Measurements from ENCODE around the gene MFSD2A. TPM values are rescaled to one million over a fixed set of nuclear protein-coding genes. Genes with fewer than 3 reads are reported as not detected.
A peak's percentile ranks its signal among the peaks of the same experiment; 100 is the strongest.
"Not testable (repeated sequence)": the region's sequence is repeated elsewhere in the genome, so short reads cannot be mapped to it uniquely, and the experiment has no call there.

MFSD2A gene
- 1 to 10 TPM in 1 of 3 donors, under 1 TPM in 2; 0.29 to 4.2 (median 0.38) TPM for polyA plus RNA-seq

DNA sequence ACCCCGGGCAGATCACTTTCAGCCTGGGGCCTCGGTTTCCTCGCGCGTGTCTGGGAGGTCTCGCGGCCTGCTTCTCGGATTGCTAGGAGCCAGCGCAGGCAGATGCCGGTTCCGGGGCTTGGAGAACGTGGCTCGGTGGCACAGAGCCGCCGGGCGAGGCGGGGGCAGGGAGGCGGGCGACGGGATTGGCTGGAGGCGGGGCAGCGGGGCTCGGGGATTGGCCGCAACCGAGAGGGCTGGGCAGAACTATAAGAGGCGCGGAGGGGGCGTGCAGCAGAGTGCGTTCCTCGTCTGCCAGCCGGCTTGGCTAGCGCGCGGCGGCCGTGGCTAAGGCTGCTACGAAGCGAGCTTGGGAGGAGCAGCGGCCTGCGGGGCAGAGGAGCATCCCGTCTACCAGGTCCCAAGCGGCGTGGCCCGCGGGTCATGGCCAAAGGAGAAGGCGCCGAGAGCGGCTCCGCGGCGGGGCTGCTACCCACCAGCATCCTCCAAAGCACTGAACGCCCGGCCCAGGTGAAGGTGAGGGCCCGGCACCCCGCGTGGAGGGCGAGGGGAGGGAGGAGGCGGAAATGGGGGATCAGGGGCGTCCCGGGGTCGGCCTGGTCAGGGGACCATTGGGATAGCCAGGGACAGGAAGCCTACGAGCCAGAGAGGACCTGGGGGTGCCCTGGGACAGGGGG, at the start of gene MFSD2A:
Gene MFSD2A, plus strand, starts transcription at position 276 of the 677 bp plus-strand sequence. Its CDS starts 148 bp downstream, at position 424.
- peak within 1 kb of the TSS in 5 of 6 donors; percentile 21 to 78 (median 63) for H3K27ac Mint-ChIP-seq
- peak within 1 kb of the TSS; percentile 83 to 97 (median 93) for H3K4me3 Mint-ChIP-seq
- no peaks in the 10 kb centered on the region for H3K36me3 Mint-ChIP-seq
- H3K9me3 Mint-ChIP-seq = no peaks in the 10 kb centered on the region
- DNase-seq = peak; percentile 80 to 84 (median 80)
- peaks cover 0 to 5% (median 3%) of the 10 kb centered on the region in 3 donors for H3K27me3 Mint-ChIP-seq (ENCODE audit: low read depth in 3 of 3)
- peaks cover 16 to 19% of the 10 kb centered on the region in 2 donors for H3K4me1 Mint-ChIP-seq

- peaks cover 0 to 18% (median 5%) of the 10 kb centered on the region in 6 donors for H3K9me3 Mint-ChIP-seq
- H3K27ac Mint-ChIP-seq = no peak overlapping the region
- DNase-seq = no peak
- H3K36me3 Mint-ChIP-seq = peaks cover 0 to 5% (median 3%) of the 10 kb centered on the region in 3 donors
- H3K27me3 Mint-ChIP-seq (ENCODE audit: low read depth in 3 of 3) = peaks cover 14 to 19% (median 18%) of the 10 kb centered on the region in 3 donors
- peaks cover 0 to 7% of the 10 kb centered on the region in 2 donors for H3K4me1 Mint-ChIP-seq
- H3K4me3 Mint-ChIP-seq = no peak overlapping the region
Measured at GRCh38 chr1:39905172-39905571, 49.8 kb upstream of the MFSD2A start.

GRCh38 chr1:39907528-39908453, 47.2 kb upstream of the MFSD2A start:
- DNase-seq = no peak
- H3K4me1 Mint-ChIP-seq = peaks cover 0 to 1% of the 10 kb centered on the region in 2 donors
- peaks cover 0 to 9% (median 3%) of the 10 kb centered on the region in 3 donors for H3K36me3 Mint-ChIP-seq
- peaks cover 0 to 18% (median 5%) of the 10 kb centered on the region in 6 donors for H3K9me3 Mint-ChIP-seq
- peaks cover 9 to 18% (median 11%) of the 10 kb centered on the region in 3 donors for H3K27me3 Mint-ChIP-seq (ENCODE audit: low read depth in 3 of 3)
- no peak overlapping the region for H3K4me3 Mint-ChIP-seq
- peak overlapping the region in 1 of 6 donors; percentile 9 for H3K27ac Mint-ChIP-seq

- Mint-ChIP-seq H3K4me1 (no peaks in the 10 kb centered on the region), H3K36me3 (peaks cover 0 to 9% (median 3%) of the 10 kb centered on the region in 3 donors), H3K27me3 (ENCODE audit: low read depth in 3 of 3) (peaks cover 3 to 12% (median 7%) of the 10 kb centered on the region in 3 donors), H3K9me3 (peaks cover 0 to 18% (median 5%) of the 10 kb centered on the region in 6 donors), H3K4me3 (no peak overlapping the region), H3K27ac (no peak overlapping the region)
- DNase-seq = no peak
Measured at GRCh38 chr1:39908534-39908933, 46.4 kb upstream of the MFSD2A start.

GRCh38 chr1:39910263-39910662, 44.7 kb upstream of the MFSD2A start:
- no peak overlapping the region for H3K27ac Mint-ChIP-seq
- H3K4me3 Mint-ChIP-seq = no peak overlapping the region
- DNase-seq = no peak
- H3K4me1 Mint-ChIP-seq = no peaks in the 10 kb centered on the region
- H3K27me3 Mint-ChIP-seq (ENCODE audit: low read depth in 3 of 3) = peaks cover 1 to 10% (median 4%) of the 10 kb centered on the region in 3 donors
- H3K36me3 Mint-ChIP-seq = peaks cover 0 to 9% (median 3%) of the 10 kb centered on the region in 3 donors
- peaks cover 0 to 18% (median 5%) of the 10 kb centered on the region in 6 donors for H3K9me3 Mint-ChIP-seq

GRCh38 chr1:39913136-39913535, 41.8 kb upstream of the MFSD2A start:
- H3K27me3 Mint-ChIP-seq (ENCODE audit: low read depth in 3 of 3); H3K36me3 Mint-ChIP-seq; H3K4me1 Mint-ChIP-seq; DNase-seq; H3K27ac Mint-ChIP-seq; H3K4me3 Mint-ChIP-seq: not testable (repeated sequence)
- peaks cover 0 to 16% (median 5%) of the 10 kb centered on the region in 6 donors for H3K9me3 Mint-ChIP-seq

DNA sequence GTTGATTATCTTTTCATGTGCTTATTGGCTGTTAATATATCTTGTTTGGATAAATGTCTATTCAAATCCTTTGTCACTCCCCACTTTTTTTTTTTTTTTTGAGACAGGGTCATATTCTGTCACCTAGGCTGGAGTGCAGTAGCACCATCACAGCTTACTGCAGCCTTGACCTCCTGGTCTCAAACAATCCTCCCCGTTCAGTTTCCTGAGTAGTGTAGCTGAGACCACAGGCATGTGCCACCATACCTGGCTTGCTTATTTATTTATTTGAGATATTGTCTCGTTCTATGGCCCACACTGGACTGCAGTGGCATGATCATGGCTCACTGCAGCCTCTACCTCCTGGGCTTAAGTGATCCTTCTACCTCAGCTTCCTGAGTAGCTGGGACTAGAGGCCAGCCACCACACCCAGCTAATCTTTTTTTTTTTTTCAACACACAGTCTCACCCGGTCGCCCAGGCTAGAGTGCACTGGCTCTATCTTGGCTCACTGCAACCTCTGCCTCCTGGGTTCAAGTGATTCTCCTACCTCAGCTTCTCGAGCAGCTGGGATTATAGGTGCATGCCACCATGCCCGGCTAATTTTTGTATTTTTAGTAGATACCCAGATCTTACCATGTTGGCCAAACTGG, 39.3 kb upstream of the MFSD2A start:
- Mint-ChIP-seq H3K4me3 (no peak overlapping the region), H3K36me3 (peaks cover 0 to 4% (median 0%) of the 10 kb centered on the region in 3 donors), H3K27ac (no peak overlapping the region), H3K4me1 (no peaks in the 10 kb centered on the region), H3K27me3 (ENCODE audit: low read depth in 3 of 3) (peaks cover 0 to 5% (median 0%) of the 10 kb centered on the region in 3 donors), H3K9me3 (no peaks in the 10 kb centered on the region)
- no peak for DNase-seq

- Mint-ChIP-seq H3K36me3 (no peaks in the 10 kb centered on the region), H3K4me1 (no peaks in the 10 kb centered on the region), H3K9me3 (no peaks in the 10 kb centered on the region), H3K4me3 (no peak overlapping the region), H3K27ac (no peak overlapping the region), H3K27me3 (ENCODE audit: low read depth in 3 of 3) (peaks cover 0 to 11% (median 2%) of the 10 kb centered on the region in 3 donors)
- no peak for DNase-seq
Measured at GRCh38 chr1:39917825-39918224, 37.1 kb upstream of the MFSD2A start.

- H3K27ac Mint-ChIP-seq = no peak overlapping the region
- peaks cover 0 to 4% (median 0%) of the 10 kb centered on the region in 3 donors for H3K36me3 Mint-ChIP-seq
- no peak overlapping the region for H3K4me3 Mint-ChIP-seq
Measured at GRCh38 chr1:39919545-39919944, 35.4 kb upstream of the MFSD2A start.

DNA sequence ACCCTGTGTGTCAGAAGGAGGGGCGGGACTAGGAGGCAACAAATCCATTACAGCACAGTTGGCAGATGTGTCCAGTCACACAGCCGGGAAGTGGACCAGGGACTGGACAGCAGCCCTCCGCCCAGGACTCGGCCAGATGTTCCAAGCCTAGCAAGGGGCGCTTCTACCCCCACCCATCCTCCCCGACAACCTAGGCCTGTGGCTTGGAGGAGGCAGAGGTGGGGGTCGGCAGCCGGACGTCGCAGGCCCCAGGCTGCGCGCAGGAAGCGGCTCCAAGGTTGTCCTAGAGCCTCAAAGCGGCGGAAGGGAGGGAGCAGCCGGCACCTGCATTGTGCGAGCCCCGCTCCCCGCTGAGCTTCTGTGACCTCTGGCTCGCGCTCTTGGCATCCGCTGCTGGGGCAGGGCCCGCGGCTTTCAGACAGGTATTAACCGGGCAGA, 32.7 kb upstream of the MFSD2A start:
- DNase-seq = no peak
- Mint-ChIP-seq H3K4me3 (no peak overlapping the region), H3K4me1 (no peaks in the 10 kb centered on the region), H3K36me3 (peaks cover 0 to 4% (median 0%) of the 10 kb centered on the region in 3 donors), H3K9me3 (no peaks in the 10 kb centered on the region), H3K27ac (no peak overlapping the region), H3K27me3 (ENCODE audit: low read depth in 3 of 3) (peaks cover 3 to 11% (median 4%) of the 10 kb centered on the region in 3 donors)

More at GRCh38 chr1:39919545-39919944, 35.4 kb upstream of the MFSD2A start:
- H3K4me1 Mint-ChIP-seq = no peaks in the 10 kb centered on the region
- H3K9me3 Mint-ChIP-seq = no peaks in the 10 kb centered on the region
- H3K27me3 Mint-ChIP-seq (ENCODE audit: low read depth in 3 of 3) = peaks cover 3 to 11% (median 4%) of the 10 kb centered on the region in 3 donors
- DNase-seq = peak; percentile 21 to 45 (median 33)

GRCh38 chr1:39925721-39926342, 29.1 kb upstream of the MFSD2A start:
- no peak for DNase-seq
- H3K4me1 Mint-ChIP-seq = no peaks in the 10 kb centered on the region
- no peak overlapping the region for H3K4me3 Mint-ChIP-seq
- H3K36me3 Mint-ChIP-seq = peaks cover 0 to 4% (median 0%) of the 10 kb centered on the region in 3 donors
- peak overlapping the region in 1 of 6 donors; percentile 14 for H3K27ac Mint-ChIP-seq
- H3K9me3 Mint-ChIP-seq = no peaks in the 10 kb centered on the region
- peaks cover 3 to 7% (median 4%) of the 10 kb centered on the region in 3 donors for H3K27me3 Mint-ChIP-seq (ENCODE audit: low read depth in 3 of 3)

GRCh38 chr1:39926343-39926793, 28.6 kb upstream of the MFSD2A start:
- Mint-ChIP-seq H3K9me3 (no peaks in the 10 kb centered on the region), H3K27ac (peak overlapping the region in 1 of 6 donors; percentile 14), H3K36me3 (peaks cover 0 to 4% (median 0%) of the 10 kb centered on the region in 3 donors), H3K4me1 (no peaks in the 10 kb centered on the region), H3K27me3 (ENCODE audit: low read depth in 3 of 3) (peaks cover 3 to 7% (median 4%) of the 10 kb centered on the region in 3 donors), H3K4me3 (no peak overlapping the region)
- DNase-seq = no peak

GRCh38 chr1:39926820-39927219, 28.1 kb upstream of the MFSD2A start:
- H3K27ac Mint-ChIP-seq = no peak overlapping the region
- no peaks in the 10 kb centered on the region for H3K4me1 Mint-ChIP-seq
- no peak overlapping the region for H3K4me3 Mint-ChIP-seq
- H3K36me3 Mint-ChIP-seq = peaks cover 0 to 4% (median 0%) of the 10 kb centered on the region in 3 donors
- no peaks in the 10 kb centered on the region for H3K9me3 Mint-ChIP-seq
- no peak for DNase-seq
- peaks cover 3 to 5% (median 4%) of the 10 kb centered on the region in 3 donors for H3K27me3 Mint-ChIP-seq (ENCODE audit: low read depth in 3 of 3)

Measured in immature natural killer cell (primary cell).